ENCODE results near the gene ITM2C.
A peak's percentile ranks its signal among the peaks of the same experiment; 100 is the strongest.

The ITM2C gene

GRCh38 chr2:230908595-230909191 is 44.0 kb downstream of the ITM2C start:
- peak; percentile 69 for DNase-seq

- DNase-seq = no peak
These were observed 45.3 kb downstream of the ITM2C start for GRCh38 chr2:230909841-230910545.

- no peak for DNase-seq
These were observed 45.9 kb downstream of the ITM2C start for GRCh38 chr2:230910546-230911177.

GRCh38 chr2:230912046-230912445 is 47.3 kb downstream of the ITM2C start:
- DNase-seq = no peak

GRCh38 chr2:230912724-230913123 is 48.0 kb downstream of the ITM2C start:
- no peak for DNase-seq

- DNase-seq = no peak
These were observed 48.8 kb downstream of the ITM2C start for GRCh38 chr2:230913406-230914143.

- DNase-seq = no peak
These were observed 50.1 kb downstream of the ITM2C start for GRCh38 chr2:230914886-230915285.

GRCh38 chr2:230915319-230915718 is 50.6 kb downstream of the ITM2C start:
- DNase-seq = no peak

- no peak for DNase-seq
These were observed 51.5 kb downstream of the ITM2C start for GRCh38 chr2:230916218-230916617.

- DNase-seq = no peak
These were observed 54.5 kb downstream of the ITM2C start for GRCh38 chr2:230919240-230919639.

GRCh38 chr2:230919681-230920080 is 54.9 kb downstream of the ITM2C start:
- DNase-seq = no peak

- DNase-seq = no peak
These were observed 55.4 kb downstream of the ITM2C start for GRCh38 chr2:230920167-230920566.

- DNase-seq = no peak
These were observed 57.3 kb downstream of the ITM2C start for GRCh38 chr2:230921806-230922595.

GRCh38 chr2:230922951-230923717 is 58.4 kb downstream of the ITM2C start:
- DNase-seq = no peak

- DNase-seq = no peak
These were observed 59.3 kb downstream of the ITM2C start for GRCh38 chr2:230924092-230924469.

GRCh38 chr2:230924470-230925341 is 60.0 kb downstream of the ITM2C start, which contains the start of gene GPR55:
Gene GPR55, minus strand, starts transcription at chr2:230925242. Its CDS starts 14,280 bp downstream, at chr2:230910962.
- DNase-seq = no peak

- no peak for DNase-seq
These were observed 60.7 kb downstream of the ITM2C start for GRCh38 chr2:230925443-230925878.

GRCh38 chr2:230925879-230926765 is 61.4 kb downstream of the ITM2C start:
- no peak for DNase-seq

- DNase-seq = no peak
These were observed 63.1 kb downstream of the ITM2C start for GRCh38 chr2:230927711-230928341.

Data from DMS79 (cell line).